HG02970 (cell line): ENCODE measurements around the gene ALKBH8.
"Not testable (repeated sequence)": the region's sequence is repeated elsewhere in the genome, so short reads cannot be mapped to it uniquely, and the experiment has no call there.

Experiments
- ATAC-seq: cut with Tn5 transposase; IDR thresholded peaks from one replicate; pipeline ENCODE4 v1.9.1; 2021; ENCODE audit warnings: mild to moderate bottlenecking, moderate library complexity, moderate number of reproducible peaks; ENCODE audit not compliant: unreplicated experiment, low FRiP score

Gene ALKBH8

GRCh38 chr11:107508201-107508857 is 57.2 kb downstream of the ALKBH8 start:
- no peak for ATAC-seq

GRCh38 chr11:107505647-107506225 is 59.8 kb downstream of the ALKBH8 start:
- no peak for ATAC-seq

- ATAC-seq: no peak
Measured at GRCh38 chr11:107504981-107505380, 60.6 kb downstream of the ALKBH8 start.

- ATAC-seq: no peak
Measured at GRCh38 chr11:107501713-107502112, 63.8 kb downstream of the ALKBH8 start.

GRCh38 chr11:107497371-107497770 is 68.2 kb downstream of the ALKBH8 start:
- not testable (repeated sequence) for ATAC-seq

- no peak for ATAC-seq
Measured at GRCh38 chr11:107496011-107496410, 69.5 kb downstream of the ALKBH8 start.

GRCh38 chr11:107494055-107494454 is 71.5 kb downstream of the ALKBH8 start:
- ATAC-seq: no peak

GRCh38 chr11:107493117-107493516 is 72.4 kb downstream of the ALKBH8 start:
- no peak for ATAC-seq

GRCh38 chr11:107490836-107491235 is 74.7 kb downstream of the ALKBH8 start:
- no peak for ATAC-seq

- no peak for ATAC-seq
Measured at GRCh38 chr11:107482234-107482633, 83.3 kb downstream of the ALKBH8 start.

GRCh38 chr11:107478922-107479321 is 86.6 kb downstream of the ALKBH8 start:
- no peak for ATAC-seq

- ATAC-seq: no peak
Measured at GRCh38 chr11:107477820-107478219, 87.7 kb downstream of the ALKBH8 start.

- ATAC-seq: no peak
Measured at GRCh38 chr11:107473792-107474191, 91.7 kb downstream of the ALKBH8 start.

- ATAC-seq: no peak
Measured at GRCh38 chr11:107472966-107473365, 92.6 kb downstream of the ALKBH8 start.

GRCh38 chr11:107468596-107468995 is 96.9 kb downstream of the ALKBH8 start:
- ATAC-seq: no peak

- ATAC-seq: no peak
Measured at GRCh38 chr11:107467696-107468095, 97.8 kb downstream of the ALKBH8 start.

- ATAC-seq: not testable (repeated sequence)
Measured at GRCh38 chr11:107466275-107466866, 99.2 kb downstream of the ALKBH8 start.

GRCh38 chr11:107457558-107458271 is 107.8 kb downstream of the ALKBH8 start, which contains the start of gene CWF19L2:
CWF19L2 (minus strand) TSS chr11:107457825; CDS start chr11:107457816, 9 bp downstream.
- ATAC-seq: peak; percentile 99

GRCh38 chr11:107457205-107457557 is 108.4 kb downstream of the ALKBH8 start:
- peak; percentile 32 for ATAC-seq

GRCh38 chr11:107453594-107454286 is 111.8 kb downstream of the ALKBH8 start:
- no peak for ATAC-seq
